H9 (cell line): ENCODE data around the gene GATAD2B. TPM values are rescaled to one million over a fixed set of nuclear protein-coding genes. Genes with fewer than 3 reads are reported as not detected.

Source experiments
- DNase-seq: peaks from one replicate; pipeline ENCODE4 v3.0.0-alpha.2; 2017
- H2AFZ ChIP-seq: one replicate; pipeline ENCODE4 v1.6.1; 2013; ENCODE audit warnings: mild to moderate bottlenecking, low read length, control low read depth, moderate library complexity
- H2AK5ac ChIP-seq: 2 replicates; pipeline ENCODE4 v1.6.1; 2013; ENCODE audit warnings: low read length, control low read depth, mixed read lengths; ENCODE audit not compliant: insufficient read length
- H2BK120ac ChIP-seq: one replicate; pipeline ENCODE4 v1.6.1; 2013; ENCODE audit warnings: low read depth, mild to moderate bottlenecking, low read length, control low read depth, inconsistent platforms; ENCODE audit not compliant: poor library complexity, severe bottlenecking
- H2BK12ac ChIP-seq: 2 replicates; pipeline ENCODE4 v1.6.1; 2013; ENCODE audit warnings: low read length, control low read depth, mixed read lengths, low read depth; ENCODE audit not compliant: insufficient read length
- H2BK15ac ChIP-seq: 2 replicates; pipeline ENCODE4 v1.6.1; 2013; ENCODE audit warnings: low read depth, low read length, control low read depth
- H2BK20ac ChIP-seq: one replicate; pipeline ENCODE4 v1.6.1; 2013; ENCODE audit warnings: low read depth, mild to moderate bottlenecking, low read length, control low read depth, inconsistent platforms; ENCODE audit not compliant: poor library complexity, severe bottlenecking
- H2BK5ac ChIP-seq: 2 replicates; pipeline ENCODE4 v1.6.1; 2013; ENCODE audit warnings: low read length, control low read depth, mixed read lengths; ENCODE audit not compliant: insufficient read length
- H3K14ac ChIP-seq: 2 replicates; pipeline ENCODE4 v1.6.1; 2013; ENCODE audit warnings: low read length, control low read depth; ENCODE audit not compliant: insufficient read depth
- H3K18ac ChIP-seq: 2 replicates; pipeline ENCODE4 v1.6.1; 2013; ENCODE audit warnings: low read depth, mild to moderate bottlenecking, mixed read lengths, low read length, control low read depth; ENCODE audit not compliant: insufficient read length
- H3K23ac ChIP-seq: 2 replicates; pipeline ENCODE4 v1.6.1; 2013; ENCODE audit warnings: low read length, control low read depth, mixed read lengths, low read depth; ENCODE audit not compliant: insufficient read length
- H3K23me2 ChIP-seq: 2 replicates; pipeline ENCODE4 v1.6.1; 2013; ENCODE audit warnings: low read depth, mild to moderate bottlenecking, mixed read lengths, low read length, control low read depth; ENCODE audit not compliant: insufficient read length, poor library complexity, severe bottlenecking
- H3K27ac ChIP-seq: 2 replicates; pipeline ENCODE4 v1.5.1; 2013; ENCODE audit warnings: low read length, control low read depth, mixed read lengths, low read depth; ENCODE audit not compliant: insufficient read length
- H3K27me3 ChIP-seq: 2 replicates; pipeline ENCODE4 v1.6.1; 2013; ENCODE audit warnings: low read length, control low read depth, inconsistent platforms; ENCODE audit not compliant: insufficient read depth
- H3K4ac ChIP-seq: 2 replicates; pipeline ENCODE4 v1.6.1; 2013; ENCODE audit warnings: low read depth, mild to moderate bottlenecking, control low read depth, inconsistent platforms, low read length, moderate library complexity
- H3K4me1 ChIP-seq: 2 replicates; pipeline ENCODE4 v1.6.1; 2013; ENCODE audit warnings: low read length, control low read depth, inconsistent platforms; ENCODE audit not compliant: insufficient read depth
- H3K4me2 ChIP-seq: 2 replicates; pipeline ENCODE4 v1.6.1; 2013; ENCODE audit warnings: low read length, control low read depth, mixed read lengths; ENCODE audit not compliant: insufficient read length, insufficient read depth
- H3K56ac ChIP-seq: 2 replicates; pipeline ENCODE4 v1.6.1; 2013; ENCODE audit warnings: low read depth, mild to moderate bottlenecking, mixed read lengths, low read length, control low read depth; ENCODE audit not compliant: insufficient read length
- H3K79me1 ChIP-seq: 2 replicates; pipeline ENCODE4 v1.6.1; 2013; ENCODE audit warnings: low read depth, mild to moderate bottlenecking, moderate library complexity, low read length, control low read depth, inconsistent platforms; ENCODE audit not compliant: insufficient read depth, poor library complexity, severe bottlenecking
- H3K79me2 ChIP-seq: 2 replicates; pipeline ENCODE4 v1.6.1; 2013; ENCODE audit warnings: low read length, control low read depth, inconsistent platforms; ENCODE audit not compliant: insufficient read depth
- H3K9ac ChIP-seq: 2 replicates; pipeline ENCODE4 v1.6.1; 2013; ENCODE audit warnings: low read length, control low read depth, mixed read lengths; ENCODE audit not compliant: insufficient read length; ENCODE audit errors: extremely low read depth
- H3K9me3 ChIP-seq: one replicate; pipeline ENCODE4 v1.6.1; 2013; ENCODE audit warnings: low read depth, low read length, inconsistent platforms; ENCODE audit not compliant: control insufficient read depth
- H3T11ph ChIP-seq: one replicate; pipeline ENCODE4 v1.6.1; 2013; ENCODE audit warnings: mild to moderate bottlenecking, low read length, control low read depth, inconsistent platforms
- H4K20me1 ChIP-seq: one replicate; pipeline ENCODE4 v1.6.1; 2013; ENCODE audit not compliant: control insufficient read depth, insufficient read length, insufficient read depth
- H4K5ac ChIP-seq: 2 replicates; pipeline ENCODE4 v1.6.1; 2013; ENCODE audit warnings: low read depth, mild to moderate bottlenecking, mixed read lengths, low read length, control low read depth; ENCODE audit not compliant: insufficient read length
- H4K8ac ChIP-seq: replicated peaks from 2 replicates; pipeline ENCODE4 v1.6.1; 2013; ENCODE audit warnings: low read length, control low read depth, mixed read lengths, low read depth; ENCODE audit not compliant: insufficient read length
- H4K91ac ChIP-seq: 2 replicates; pipeline ENCODE4 v1.6.1; 2013; ENCODE audit warnings: low read depth, mild to moderate bottlenecking, moderate library complexity, mixed read lengths, low read length, control low read depth; ENCODE audit not compliant: insufficient read length
- H3K27ac Mint-ChIP-seq, 3 experiments: 2 replicates in 2 of 3; 3 replicates in 1 of 3; pipeline ENCODE4 v1.8.0; 2020 to 2021; ENCODE audit warnings: mixed read lengths in 3 of 3, mild to moderate bottlenecking in 1 of 3, moderate library complexity in 1 of 3
- H3K27me3 Mint-ChIP-seq: 2 replicates; pipeline ENCODE4 v1.8.0; 2021; ENCODE audit warnings: low read depth, mild to moderate bottlenecking, moderate library complexity, mixed read lengths
- H3K36me3 Mint-ChIP-seq, 3 experiments: 2 replicates in 2 of 3; 3 replicates in 1 of 3; pipeline ENCODE4 v1.8.0; 2020 to 2021; ENCODE audit warnings: low read depth in 3 of 3, mixed read lengths in 3 of 3; ENCODE audit not compliant: insufficient read depth in 1 of 3
- H3K4me1 Mint-ChIP-seq, 2 experiments: 2 replicates each; pipeline ENCODE4 v1.8.0; 2020; ENCODE audit warnings: mixed read lengths in 2 of 2
- H3K4me3 Mint-ChIP-seq, 2 experiments: 2 replicates in 1 of 2; 3 replicates in 1 of 2; pipeline ENCODE4 v1.8.0; 2020 to 2021; ENCODE audit warnings: mild to moderate bottlenecking in 2 of 2, mixed read lengths in 2 of 2, moderate library complexity in 1 of 2
- H3K9me3 Mint-ChIP-seq, 2 experiments: 2 replicates in 1 of 2; 3 replicates in 1 of 2; pipeline ENCODE4 v1.8.0; 2020; ENCODE audit warnings: mild to moderate bottlenecking in 2 of 2, mixed read lengths in 2 of 2, moderate library complexity in 1 of 2
- WGBS: extraction: QIAGEN DNeasy Blood & Tissue Kit; methylation state at CpG from one replicate; pipeline ENCODE4 v1.1.7; 2013; ENCODE audit warnings: missing lambda C conversion rate, low lambda C conversion rate, mixed read lengths; ENCODE audit not compliant: insufficient read length; ENCODE audit errors: extremely low coverage; 5-methylcytosine and 5-hydroxymethylcytosine counted together
- total RNA-seq: library from RNA; stranded (reverse); gene quantifications from 2 replicates; pipeline ENCODE4 v1.2.1, GENCODE V29; 2021
- TF ChIP-seq, protein P1 (sequence below): fragments of 200-600 bp; sonication (generic); conservative IDR thresholded peaks from 3 replicates; pipeline ENCODE4 v1.8.0; 2021; ENCODE audit warnings: antibody characterized with exemption, mild to moderate bottlenecking

The GATAD2B gene
- total RNA-seq, 1 experiment from 2014 or later: 44.1 TPM

DNA sequence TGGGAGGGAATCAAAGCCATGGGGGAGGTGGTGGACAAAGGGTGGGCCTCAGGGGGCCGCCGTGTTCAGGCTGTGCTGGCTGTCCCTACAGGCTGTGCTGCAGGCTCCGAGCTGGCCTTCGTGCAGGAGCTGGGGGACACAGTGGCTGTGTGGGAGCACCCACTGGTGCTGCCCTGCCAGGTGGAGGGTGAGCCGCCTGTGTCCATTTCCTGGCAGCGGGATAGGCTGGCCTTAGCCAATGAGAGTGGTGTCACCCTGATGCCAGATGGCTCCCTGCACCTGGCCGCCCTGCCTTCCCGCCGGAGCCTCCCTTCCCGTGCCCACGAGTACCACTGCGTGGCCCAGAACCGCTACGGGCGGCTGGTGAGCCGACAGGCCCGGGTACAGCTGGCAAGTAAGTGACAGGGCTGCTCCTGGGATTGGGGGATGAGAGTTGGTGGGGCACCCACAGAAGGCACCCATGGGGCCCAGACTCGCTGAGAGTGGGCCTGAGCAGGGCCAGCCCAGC is 127.4 kb downstream of the GATAD2B start:
- no peak overlapping the region for H4K91ac ChIP-seq
- no peak overlapping the region for H2AFZ ChIP-seq
- no peak overlapping the region for H3K4ac ChIP-seq
- Mint-ChIP-seq H3K9me3 (no peaks in the 10 kb centered on the region), H3K27me3 (peaks cover 2% of the 10 kb centered on the region), H3K4me3 (no peak overlapping the region), H3K4me1 (peaks cover 35 to 50% of the 10 kb centered on the region in 2 experiments), H3K36me3 (no peaks in the 10 kb centered on the region), H3K27ac (no peak overlapping the region)
- H3K27me3 ChIP-seq: no peaks in the 10 kb centered on the region
- peak overlapping the region; percentile 42; the same call in 1 of the 2 replicates for H3K14ac ChIP-seq
- no peaks in the 10 kb centered on the region for H3K9me3 ChIP-seq
- H3K23ac ChIP-seq: no peak overlapping the region
- no peak overlapping the region for H2BK120ac ChIP-seq
- no peak overlapping the region for H3K27ac ChIP-seq
- H3K4me2 ChIP-seq: no peak overlapping the region
- H3K79me2 ChIP-seq: no peaks in the 10 kb centered on the region
- H4K20me1 ChIP-seq: no peaks in the 10 kb centered on the region
- H3K4me1 ChIP-seq: no peaks in the 10 kb centered on the region
- no peak overlapping the region for H3K56ac ChIP-seq
- H2BK20ac ChIP-seq: no peak overlapping the region
- no peak overlapping the region for H2AK5ac ChIP-seq
- H3T11ph ChIP-seq: no peak overlapping the region
- no peak overlapping the region for H2BK15ac ChIP-seq
- no peak overlapping the region for H4K8ac ChIP-seq
- TF ChIP-seq, protein P1, sequence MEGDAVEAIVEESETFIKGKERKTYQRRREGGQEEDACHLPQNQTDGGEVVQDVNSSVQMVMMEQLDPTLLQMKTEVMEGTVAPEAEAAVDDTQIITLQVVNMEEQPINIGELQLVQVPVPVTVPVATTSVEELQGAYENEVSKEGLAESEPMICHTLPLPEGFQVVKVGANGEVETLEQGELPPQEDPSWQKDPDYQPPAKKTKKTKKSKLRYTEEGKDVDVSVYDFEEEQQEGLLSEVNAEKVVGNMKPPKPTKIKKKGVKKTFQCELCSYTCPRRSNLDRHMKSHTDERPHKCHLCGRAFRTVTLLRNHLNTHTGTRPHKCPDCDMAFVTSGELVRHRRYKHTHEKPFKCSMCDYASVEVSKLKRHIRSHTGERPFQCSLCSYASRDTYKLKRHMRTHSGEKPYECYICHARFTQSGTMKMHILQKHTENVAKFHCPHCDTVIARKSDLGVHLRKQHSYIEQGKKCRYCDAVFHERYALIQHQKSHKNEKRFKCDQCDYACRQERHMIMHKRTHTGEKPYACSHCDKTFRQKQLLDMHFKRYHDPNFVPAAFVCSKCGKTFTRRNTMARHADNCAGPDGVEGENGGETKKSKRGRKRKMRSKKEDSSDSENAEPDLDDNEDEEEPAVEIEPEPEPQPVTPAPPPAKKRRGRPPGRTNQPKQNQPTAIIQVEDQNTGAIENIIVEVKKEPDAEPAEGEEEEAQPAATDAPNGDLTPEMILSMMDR: no peak
- H2BK12ac ChIP-seq: no peak overlapping the region
- no peak overlapping the region for H3K18ac ChIP-seq
- DNase-seq: peak; percentile 32
- H3K23me2 ChIP-seq: no peaks in the 10 kb centered on the region
- H4K5ac ChIP-seq: no peak overlapping the region
- no peaks in the 10 kb centered on the region for H3K79me1 ChIP-seq
- no peak overlapping the region for H3K9ac ChIP-seq
- no CpG with 5 or more reads among the region's 18 CpGs for WGBS
- H2BK5ac ChIP-seq: no peak overlapping the region
